HEK293 (cell line): ENCODE measurements around the gene TMEM87B.

Experiments used
- CTCF ChIA-PET: fragments of 350-600 bp; formaldehyde crosslinking; extraction: SDS; loops from one replicate; lab custom pipeline; 2021; ENCODE audit warnings: antibody characterized with exemption; lab: Yijun Ruan, JAX
- POLR2A ChIA-PET: fragments of 300-600 bp; formaldehyde crosslinking; extraction: SDS; loops from one replicate; lab custom pipeline; 2020; ENCODE audit warnings: antibody characterized with exemption, inconsistent platforms; lab: Yijun Ruan, JAX
- H3K27ac ChIP-seq: fragments of 200-500 bp; sonication (Bioruptor generic); 2 replicates; pipeline ENCODE4 v1.5.1; 2014; ENCODE audit warnings: low read depth, low read length, control low read depth, inconsistent platforms; ENCODE audit errors: extremely low read depth
- H3K36me3 ChIP-seq, 2 experiments: fragments of 200-500 bp in 1 of 2; sonication (Bioruptor generic) in 1 of 2; 1 replicate in 1 of 2; 2 replicates in 1 of 2; pipeline ENCODE4 v1.5.1; 2014 to 2017; ENCODE audit warnings: inconsistent platforms in 2 of 2, low read length in 2 of 2; ENCODE audit not compliant: control insufficient read depth in 2 of 2, insufficient read depth in 1 of 2
- H3K4me1 ChIP-seq: fragments of 200-500 bp; sonication (Bioruptor generic); 2 replicates; pipeline ENCODE4 v1.5.1; 2014; ENCODE audit warnings: mild to moderate bottlenecking, low read length, inconsistent platforms; ENCODE audit not compliant: control insufficient read depth, insufficient read depth
- H3K4me3 ChIP-seq: 2 replicates; pipeline ENCODE4 v1.5.1; 2011; ENCODE audit warnings: low read depth, mild to moderate bottlenecking, control low read depth, low read length, moderate library complexity
- H3K9me3 ChIP-seq: fragments of 200-500 bp; sonication (Bioruptor generic); 2 replicates; pipeline ENCODE4 v1.5.1; 2014; ENCODE audit warnings: low read depth, low read length, inconsistent platforms; ENCODE audit not compliant: control insufficient read depth, insufficient read depth
- KLF10 ChIP-seq: fragments of 450-650 bp; IDR thresholded peaks from 2 replicates; pipeline ENCODE4 v1.5.1; 2018; ENCODE audit warnings: missing biosample characterization, mild to moderate bottlenecking, missing genetic modification characterization
- KLF16 ChIP-seq: fragments of 450-650 bp; formaldehyde crosslinking; IDR thresholded peaks from 2 replicates; pipeline ENCODE4 v1.5.1; 2017; ENCODE audit warnings: missing biosample characterization, missing genetic modification characterization
- KLF8 ChIP-seq: fragments of 450-650 bp; formaldehyde crosslinking; IDR thresholded peaks from 2 replicates; pipeline ENCODE4 v1.5.1; 2016; ENCODE audit warnings: missing biosample characterization, missing genetic modification characterization
- KLF9 ChIP-seq: fragments of 450-650 bp; formaldehyde crosslinking; IDR thresholded peaks from 2 replicates; pipeline ENCODE4 v1.5.1; 2016; ENCODE audit warnings: missing biosample characterization, missing genetic modification characterization, low read depth
- SP2 ChIP-seq: fragments of 450-650 bp; formaldehyde crosslinking; IDR thresholded peaks from 2 replicates; pipeline ENCODE4 v1.5.1; 2016; ENCODE audit warnings: missing biosample characterization, missing genetic modification characterization
- SP3 ChIP-seq: fragments of 450-650 bp; formaldehyde crosslinking; IDR thresholded peaks from 2 replicates; pipeline ENCODE4 v1.5.1; 2016; ENCODE audit warnings: missing biosample characterization, missing genetic modification characterization
- YY2 ChIP-seq: fragments of 450-650 bp; formaldehyde crosslinking; IDR thresholded peaks from 2 replicates; pipeline ENCODE4 v1.5.1; 2016; ENCODE audit warnings: missing biosample characterization, missing genetic modification characterization
- ZBTB17 ChIP-seq: fragments of 450-650 bp; formaldehyde crosslinking; IDR thresholded peaks from 2 replicates; pipeline ENCODE4 v1.5.1; 2016; ENCODE audit warnings: missing biosample characterization, missing genetic modification characterization
- ZBTB21 ChIP-seq: fragments of 450-650 bp; formaldehyde crosslinking; IDR thresholded peaks from 2 replicates; pipeline ENCODE4 v1.5.1; 2017; ENCODE audit warnings: missing biosample characterization, missing genetic modification characterization
- ZBTB26 ChIP-seq: fragments of 450-650 bp; formaldehyde crosslinking; optimal IDR thresholded peaks from 2 replicates; pipeline ENCODE3; 2016; ENCODE audit warnings: missing biosample characterization, mild to moderate bottlenecking, missing genetic modification characterization
- ZBTB8A ChIP-seq: fragments of 450-650 bp; formaldehyde crosslinking; IDR thresholded peaks from 2 replicates; pipeline ENCODE4 v1.5.1; 2016; ENCODE audit warnings: missing biosample characterization, missing genetic modification characterization
- ZIC2 ChIP-seq: fragments of 450-650 bp; formaldehyde crosslinking; IDR thresholded peaks from 2 replicates; pipeline ENCODE4 v1.5.1; 2016; ENCODE audit warnings: missing biosample characterization, missing genetic modification characterization
- ZNF132 ChIP-seq: fragments of 450-650 bp; formaldehyde crosslinking; IDR thresholded peaks from 2 replicates; pipeline ENCODE4 v1.5.1; 2017; ENCODE audit warnings: missing biosample characterization, missing genetic modification characterization, borderline replicate concordance
- ZNF274 ChIP-seq, 2 experiments: fragments of 200-500 bp in 1 of 2; fragments of 450-650 bp in 1 of 2; sonication (Bioruptor generic) in 1 of 2; formaldehyde crosslinking in 1 of 2; IDR thresholded peaks; 2 replicates each; pipeline versions ENCODE4 v1.5.1 to v1.6.1; 2014 to 2016; ENCODE audit warnings: borderline replicate concordance in 1 of 2, inconsistent platforms in 1 of 2, low read length in 1 of 2, missing biosample characterization in 1 of 2, missing genetic modification characterization in 1 of 2
- ZNF335 ChIP-seq: fragments of 450-650 bp; formaldehyde crosslinking; conservative IDR thresholded peaks from 2 replicates; pipeline ENCODE4 v1.5.1; 2016; ENCODE audit warnings: missing biosample characterization, missing genetic modification characterization
- ZNF362 ChIP-seq: fragments of 450-650 bp; formaldehyde crosslinking; IDR thresholded peaks from 2 replicates; pipeline ENCODE4 v1.5.1; 2016; ENCODE audit warnings: missing biosample characterization, missing genetic modification characterization
- ZNF37A ChIP-seq: fragments of 450-650 bp; IDR thresholded peaks from 2 replicates; pipeline ENCODE4 v1.5.1; 2018; ENCODE audit warnings: missing biosample characterization, missing genetic modification characterization
- ZNF600 ChIP-seq: fragments of 450-650 bp; formaldehyde crosslinking; IDR thresholded peaks from 2 replicates; pipeline ENCODE4 v1.5.1; 2016; ENCODE audit warnings: missing biosample characterization, missing genetic modification characterization
- ZNF654 ChIP-seq: fragments of 450-650 bp; formaldehyde crosslinking; IDR thresholded peaks from 2 replicates; pipeline ENCODE4 v1.5.1; 2016; ENCODE audit warnings: low read depth, missing biosample characterization, missing genetic modification characterization
- ZNF791 ChIP-seq: fragments of 450-650 bp; formaldehyde crosslinking; IDR thresholded peaks from 2 replicates; pipeline ENCODE4 v1.5.1; 2016; ENCODE audit warnings: missing biosample characterization, missing genetic modification characterization
- ZNF843 ChIP-seq: fragments of 450-650 bp; formaldehyde crosslinking; IDR thresholded peaks from 2 replicates; pipeline ENCODE4 v1.5.1; 2016; ENCODE audit warnings: missing biosample characterization, missing genetic modification characterization
- ZSCAN16 ChIP-seq: fragments of 450-650 bp; formaldehyde crosslinking; IDR thresholded peaks from 2 replicates; pipeline ENCODE4 v1.5.1; 2016; ENCODE audit warnings: missing biosample characterization, missing genetic modification characterization
- TF ChIP-seq, protein P1 (sequence below): fragments of 450-650 bp; formaldehyde crosslinking; IDR thresholded peaks from 2 replicates; pipeline ENCODE4 v1.5.1; 2016; ENCODE audit warnings: missing biosample characterization, missing genetic modification characterization
- TF ChIP-seq, protein P2 (sequence below): sonication (generic); formaldehyde crosslinking; IDR thresholded peaks from 2 replicates; pipeline ENCODE4 v1.8.1; 2022; ENCODE audit warnings: mild to moderate bottlenecking, moderate library complexity, missing genetic modification reagents

Gene TMEM87B

GRCh38 chr2:112048887-112049286 is 6.2 kb upstream of the TMEM87B start:
- no peak overlapping the region for H3K4me3 ChIP-seq
- CTCF ChIA-PET = interaction anchor here (0.6 to 7.8 kb wide), 11 partner anchors 18 to 166 kb away, joined by 3 to 87 read pairs (median 3); partner anchors contain the start of gene ANAPC1
- no peak for TF ChIP-seq ZNF791
- peak; percentile 66 for TF ChIP-seq ZNF654 (tag by site-specific recombination)
- no peaks in the 10 kb centered on the region for H3K9me3 ChIP-seq
- POLR2A ChIA-PET = no interaction called here
- H3K36me3 ChIP-seq = no peaks in the 10 kb centered on the region
- H3K4me1 ChIP-seq = peaks cover 2% of the 10 kb centered on the region; the same call in 1 of the 2 replicates
- no peak overlapping the region for H3K27ac ChIP-seq

DNA sequence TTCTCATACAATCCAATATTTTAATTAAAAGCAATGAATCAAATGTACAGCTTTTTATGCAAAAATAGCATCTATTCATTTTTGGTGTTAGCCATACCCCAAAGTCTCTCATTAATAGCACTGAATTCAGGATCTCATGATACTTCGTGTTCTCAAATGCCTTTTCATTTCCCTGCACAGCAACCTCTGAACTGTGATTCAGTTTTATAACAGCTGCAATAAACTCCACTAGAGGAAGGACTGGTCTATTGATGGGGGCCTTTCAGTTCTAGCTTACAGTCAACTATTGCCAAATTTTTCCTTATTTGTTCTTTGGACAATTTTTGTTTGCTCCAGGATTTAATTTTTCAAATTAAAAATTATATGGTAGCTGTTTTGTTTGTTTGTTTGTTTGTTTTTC is 4.8 kb upstream of the TMEM87B start:
- TF ChIP-seq ZBTB21 (tag by site-specific recombination) = no peak
- TF ChIP-seq, all 188 proteins: peak for 0
- no peak overlapping the region for H3K27ac ChIP-seq
- H3K4me3 ChIP-seq = no peak overlapping the region
- ChIA-PET CTCF (interaction anchor here (0.7 to 7.8 kb wide), 6 partner anchors 69 to 167 kb away, joined by 4 to 87 read pairs (median 8); partner anchors contain the start of gene ANAPC1), POLR2A (no interaction called here)
- no peaks in the 10 kb centered on the region for H3K9me3 ChIP-seq
- no peaks in the 10 kb centered on the region for H3K36me3 ChIP-seq
- H3K4me1 ChIP-seq = peaks cover 2% of the 10 kb centered on the region; the same call in 1 of the 2 replicates

GRCh38 chr2:112053917-112054846 is 887 bp upstream of the TMEM87B start:
- ChIA-PET POLR2A (interaction anchor here (1.1 to 2.4 kb wide), 5 partner anchors 13 to 201 kb away, joined by 4 to 20 read pairs (median 9); partner anchors contain the start of genes ANAPC1, MERTK and ZC3H8), CTCF (interaction anchor here (0.6 to 7.8 kb wide), 5 partner anchors 111 to 167 kb away, joined by 3 to 87 read pairs (median 4); no protein-coding TSS in a partner anchor)
- H3K4me1 ChIP-seq = peaks cover 6% of the 10 kb centered on the region
- TF ChIP-seq KLF10 (tag by site-specific recombination) (peak; percentile 9; the same call in 1 of the 2 replicates), ZSCAN16 (tag by site-specific recombination) (no peak), ZNF132 (tag by site-specific recombination) (no peak), ZNF843 (no peak), KLF16 (tag by site-specific recombination) (peak; percentile 26; the same call in 1 of the 2 replicates), ZNF362 (no peak), KLF9 (peak; percentile 92), ZBTB26 (tag by site-specific recombination) (peak; percentile 8), SP2 (tag by site-specific recombination) (peak; percentile 83), ZNF274 (IDR thresholded peaks at IDR 0.05; ENCODE audit: low read length) (no peak), ZNF274 (tag by site-specific recombination; IDR thresholded peaks at IDR 0.05; ENCODE audit: borderline replicate concordance) (no peak), ZIC2 (tag by site-specific recombination) (peak; percentile 8; the same call in 1 of the 2 replicates), KLF8 (tag by site-specific recombination) (peak; percentile 92), ZNF600 (tag by site-specific recombination) (peak; percentile 75), ZBTB8A (tag by site-specific recombination) (peak; percentile 95), ZNF335 (peak; percentile 34; the same call in 1 of the 2 replicates), YY2 (tag by site-specific recombination) (no peak), ZBTB17 (tag by site-specific recombination) (peak; percentile 86), ZNF37A (tag by site-specific recombination) (no peak), SP3 (tag by site-specific recombination) (peak; percentile 95)
- TF ChIP-seq, protein P1, sequence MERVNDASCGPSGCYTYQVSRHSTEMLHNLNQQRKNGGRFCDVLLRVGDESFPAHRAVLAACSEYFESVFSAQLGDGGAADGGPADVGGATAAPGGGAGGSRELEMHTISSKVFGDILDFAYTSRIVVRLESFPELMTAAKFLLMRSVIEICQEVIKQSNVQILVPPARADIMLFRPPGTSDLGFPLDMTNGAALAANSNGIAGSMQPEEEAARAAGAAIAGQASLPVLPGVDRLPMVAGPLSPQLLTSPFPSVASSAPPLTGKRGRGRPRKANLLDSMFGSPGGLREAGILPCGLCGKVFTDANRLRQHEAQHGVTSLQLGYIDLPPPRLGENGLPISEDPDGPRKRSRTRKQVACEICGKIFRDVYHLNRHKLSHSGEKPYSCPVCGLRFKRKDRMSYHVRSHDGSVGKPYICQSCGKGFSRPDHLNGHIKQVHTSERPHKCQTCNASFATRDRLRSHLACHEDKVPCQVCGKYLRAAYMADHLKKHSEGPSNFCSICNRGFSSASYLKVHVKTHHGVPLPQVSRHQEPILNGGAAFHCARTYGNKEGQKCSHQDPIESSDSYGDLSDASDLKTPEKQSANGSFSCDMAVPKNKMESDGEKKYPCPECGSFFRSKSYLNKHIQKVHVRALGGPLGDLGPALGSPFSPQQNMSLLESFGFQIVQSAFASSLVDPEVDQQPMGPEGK = peak; percentile 72; the same call in 1 of the 2 replicates
- TF ChIP-seq, protein P2, sequence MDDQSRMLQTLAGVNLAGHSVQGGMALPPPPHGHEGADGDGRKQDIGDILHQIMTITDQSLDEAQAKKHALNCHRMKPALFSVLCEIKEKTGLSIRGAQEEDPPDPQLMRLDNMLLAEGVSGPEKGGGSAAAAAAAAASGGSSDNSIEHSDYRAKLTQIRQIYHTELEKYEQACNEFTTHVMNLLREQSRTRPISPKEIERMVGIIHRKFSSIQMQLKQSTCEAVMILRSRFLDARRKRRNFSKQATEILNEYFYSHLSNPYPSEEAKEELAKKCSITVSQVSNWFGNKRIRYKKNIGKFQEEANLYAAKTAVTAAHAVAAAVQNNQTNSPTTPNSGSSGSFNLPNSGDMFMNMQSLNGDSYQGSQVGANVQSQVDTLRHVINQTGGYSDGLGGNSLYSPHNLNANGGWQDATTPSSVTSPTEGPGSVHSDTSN (CRISPR knock-in tag) = peak; percentile 58; the same call in 1 of the 2 replicates

More at GRCh38 chr2:112053917-112054846, 887 bp upstream of the TMEM87B start:
- Histone ChIP-seq H3K9me3 (no peaks in the 10 kb centered on the region), H3K36me3 (no peaks in the 10 kb centered on the region), H3K4me3 (peak overlapping the region; percentile 77), H3K27ac (no peak overlapping the region)
